Sigmoid colon (tissue), 4 donors: ENCODE data around the gene RRAD.

Experiments
- CTCF ChIP-seq, 4 experiments: fragments of 450-650 bp in 3 of 4; fragments of 200-600 bp in 1 of 4; IDR thresholded peaks; one replicate each; pipeline ENCODE4 v1.5.1; 2016 to 2019; ENCODE audit warnings: antibody characterized with exemption in 4 of 4, mild to moderate bottlenecking in 3 of 4, moderate library complexity in 2 of 4
- POLR2AphosphoS5 ChIP-seq, 4 donors: sonication (generic); formaldehyde crosslinking; IDR thresholded peaks; one replicate each; pipeline ENCODE4 v1.6.1; 2017; ENCODE audit warnings: antibody characterized with exemption in 4 of 4

- TF ChIP-seq CTCF (IDR thresholded peaks at IDR 0.05) (no peak), POLR2AphosphoS5 (IDR thresholded peaks at IDR 0.05) (no peak)
These were observed 6.3 kb upstream of the RRAD start for GRCh38 chr16:66931665-66932064.
